GM19023 (cell line): ENCODE results near the gene ATP2A1.
"Not testable (repeated sequence)": the region's sequence is repeated elsewhere in the genome, so short reads cannot be mapped to it uniquely, and the experiment has no call there.

Experiments used
- ATAC-seq: cut with Tn5 transposase; IDR thresholded peaks from one replicate; pipeline ENCODE4 v1.9.1; 2021; ENCODE audit warnings: mild to moderate bottlenecking, moderate library complexity; ENCODE audit not compliant: unreplicated experiment

Gene ATP2A1

GRCh38 chr16:28858421-28858820 is 19.9 kb upstream of the ATP2A1 start:
- no peak for ATAC-seq

GRCh38 chr16:28859326-28859725 is 19.0 kb upstream of the ATP2A1 start:
- ATAC-seq, result no peak

GRCh38 chr16:28863929-28864793 is 14.1 kb upstream of the ATP2A1 start:
- no peak for ATAC-seq

GRCh38 chr16:28865001-28865688 is 13.1 kb upstream of the ATP2A1 start:
- ATAC-seq, result no peak

- ATAC-seq, result no peak
Measured at GRCh38 chr16:28865722-28866453, 12.4 kb upstream of the ATP2A1 start.

- no peak for ATAC-seq
Measured at GRCh38 chr16:28866454-28866804, 11.9 kb upstream of the ATP2A1 start.

- ATAC-seq, result no peak
Measured at GRCh38 chr16:28867241-28867640, 11.0 kb upstream of the ATP2A1 start.

GRCh38 chr16:28867646-28868045 is 10.6 kb upstream of the ATP2A1 start:
- not testable (repeated sequence) for ATAC-seq

- no peak for ATAC-seq
Measured at GRCh38 chr16:28869201-28869600, 9.1 kb upstream of the ATP2A1 start.

- no peak for ATAC-seq
Measured at GRCh38 chr16:28872952-28873351, 5.3 kb upstream of the ATP2A1 start.

- ATAC-seq, result no peak
Measured at GRCh38 chr16:28873543-28874201, 4.6 kb upstream of the ATP2A1 start.

GRCh38 chr16:28874406-28874805 is 3.9 kb upstream of the ATP2A1 start:
- no peak for ATAC-seq

- no peak for ATAC-seq
Measured at GRCh38 chr16:28875134-28876018, 2.9 kb upstream of the ATP2A1 start.

GRCh38 chr16:28876019-28876659 is 2.1 kb upstream of the ATP2A1 start:
- ATAC-seq, result no peak

- ATAC-seq, result no peak
Measured at GRCh38 chr16:28876973-28877654, 1.2 kb upstream of the ATP2A1 start.

GRCh38 chr16:28877655-28878000 is 660 bp upstream of the ATP2A1 start:
- ATAC-seq, result no peak

- ATAC-seq, result peak; percentile 25
Measured at GRCh38 chr16:28879261-28879840, 1.1 kb downstream of the ATP2A1 start.

GRCh38 chr16:28879841-28880588 is 1.7 kb downstream of the ATP2A1 start:
- ATAC-seq, result peak; percentile 89
